Thyroid gland (tissue), 4 donors: ENCODE results near the gene ZP3. TPM values are rescaled to one million over a fixed set of nuclear protein-coding genes. Genes with fewer than 3 reads are reported as not detected.
"Not testable (repeated sequence)": the region's sequence is repeated elsewhere in the genome, so short reads cannot be mapped to it uniquely, and the experiment has no call there.

Source experiments
- DNase-seq, 2 donors: peaks; one replicate each; pipeline ENCODE4 v3.0.0-alpha.2; 2019
- H3K27ac ChIP-seq, 3 donors: fragments of 200-600 bp; sonication (generic); 1 replicate in 2 of 3; 2 replicates in 1 of 3; pipeline ENCODE4 v1.5.1; 2016 to 2019; ENCODE audit warnings: mild to moderate bottlenecking in 1 of 3, moderate library complexity in 1 of 3
- H3K27me3 ChIP-seq: fragments of 200-600 bp; sonication (generic); one replicate; pipeline ENCODE4 v1.5.1; 2019
- H3K36me3 ChIP-seq, 2 donors: fragments of 200-600 bp; sonication (generic); one replicate each; pipeline ENCODE4 v1.5.1; 2016 to 2019
- H3K4me1 ChIP-seq, 2 donors: fragments of 200-600 bp; sonication (generic); one replicate each; pipeline ENCODE4 v1.5.1; 2017 to 2019
- H3K4me3 ChIP-seq, 3 donors: fragments of 200-600 bp; sonication (generic); replicated peaks in 1 of 3; 1 replicate in 2 of 3; 2 replicates in 1 of 3; pipeline ENCODE4 v1.5.1; 2016; ENCODE audit warnings: mild to moderate bottlenecking in 1 of 3
- H3K9me3 ChIP-seq: fragments of 200-600 bp; sonication (generic); one replicate; pipeline ENCODE4 v1.5.1; 2017
- WGBS, 2 donors: methylation state at CpG; one replicate each; pipeline ENCODE4 v1.1.5; 2017; 5-methylcytosine and 5-hydroxymethylcytosine counted together
- intact Hi-C: fragments of 100-400 bp; cut with DNase I; formaldehyde crosslinking; loops from one replicate; pipeline ENCODE4 v1.15.1; 2023
- total RNA-seq, 4 donors: library from RNA; depleted of rRNA; stranded (reverse); fragments of >200 nt; gene quantifications; one replicate each; pipeline ENCODE4 v1.2.3, GENCODE V29; 2016

Gene ZP3
- total RNA-seq, 4 donors from 2014 or later = 0.39 to 1.0 (median 0.94) TPM; not detected in 1

GRCh38 chr7:76486618-76487017 is 61.9 kb downstream of the ZP3 start:
- intact Hi-C loops, H3K36me3 ChIP-seq, H3K27ac ChIP-seq, H3K9me3 ChIP-seq, H3K4me3 ChIP-seq, H3K4me1 ChIP-seq, DNase-seq, H3K27me3 ChIP-seq: not testable (repeated sequence)
- WGBS, 2 donors = 90% methylated on average over 2 of the region's 5 CpGs; no CpG with 5 or more reads in 1 of the 2 donors

- H3K4me3 ChIP-seq, intact Hi-C loops, H3K27me3 ChIP-seq, DNase-seq, H3K27ac ChIP-seq, H3K4me1 ChIP-seq, H3K36me3 ChIP-seq, H3K9me3 ChIP-seq: not testable (repeated sequence)
- 91% methylated on average over 9 of the region's 13 CpGs; no CpG with 5 or more reads in 1 of the 2 donors for WGBS, 2 donors
Observed at GRCh38 chr7:76487969-76488368, 63.2 kb downstream of the ZP3 start.

Other genes starting within 250 kb of the ZP3 start
- gene SRRM3, start 223.1 kb upstream of the ZP3 start, total RNA-seq = 1 to 10 TPM in 3 of 4 donors, under 1 TPM in 1; 0.50 to 6.4 (median 2.0) TPM
- gene HSPB1, start 122.3 kb upstream of the ZP3 start, total RNA-seq = 100 to 1,000 TPM; 388 to 879 (median 551) TPM
- 10 to 100 TPM; 37.4 to 43.4 (median 41.4) TPM for gene YWHAG, start 66.0 kb upstream of the ZP3 start, total RNA-seq
- 10 to 100 TPM in 3 of 4 donors, 1 to 10 TPM in 1; 3.6 to 14.0 (median 13.4) TPM for gene SSC4D, start 15.3 kb upstream of the ZP3 start, total RNA-seq
- 10 to 100 TPM; 20.4 to 32.5 (median 25.2) TPM for gene DTX2, start 36.8 kb downstream of the ZP3 start, total RNA-seq
- 10 to 100 TPM in 1 of 4 donors, 1 to 10 TPM in 3; 1.0 to 10.8 (median 1.3) TPM for gene UPK3B, start 85.6 kb downstream of the ZP3 start, total RNA-seq
- under 1 TPM in 2 of 4 donors, not detected in 2; 0.29 to 0.33 TPM for gene SPDYE16, start 118.3 kb downstream of the ZP3 start, total RNA-seq
- gene POMZP3, start 202.3 kb downstream of the ZP3 start, total RNA-seq = 1 to 10 TPM; 2.7 to 5.3 (median 4.4) TPM